HFFc6 (cell line): ENCODE data around the gene RALY. TPM values are rescaled to one million over a fixed set of nuclear protein-coding genes. Genes with fewer than 3 reads are reported as not detected.

Experiments used
- DNase-seq: peaks from one replicate; pipeline ENCODE4 v3.0.0-alpha.2; 2018
- H3K27ac Mint-ChIP-seq: 2 replicates; pipeline ENCODE4 v1.8.0; 2020; ENCODE audit warnings: mild to moderate bottlenecking, mixed read lengths
- H3K27me3 Mint-ChIP-seq: 2 replicates; pipeline ENCODE4 v1.8.0; 2021; ENCODE audit warnings: mild to moderate bottlenecking, moderate library complexity, mixed read lengths; ENCODE audit not compliant: insufficient read depth
- H3K36me3 Mint-ChIP-seq: 2 replicates; pipeline ENCODE4 v1.8.0; 2021; ENCODE audit warnings: low read depth, mixed read lengths
- H3K4me1 Mint-ChIP-seq: 2 replicates; pipeline ENCODE4 v1.8.0; 2020; ENCODE audit warnings: low read depth, mixed read lengths
- H3K4me3 Mint-ChIP-seq: 2 replicates; pipeline ENCODE4 v1.8.0; 2020; ENCODE audit warnings: mild to moderate bottlenecking, moderate library complexity, mixed read lengths
- H3K9me3 Mint-ChIP-seq: 2 replicates; pipeline ENCODE4 v1.8.0; 2020; ENCODE audit warnings: mild to moderate bottlenecking, mixed read lengths
- total RNA-seq, 6 experiments: library from RNA; stranded (reverse); fragmentation: NEBNext Ultra II Directional; extraction: Animal tissue kit (Norgen Biotek cat#: 25700); gene quantifications; 2 replicates in 1 of 6; 3 replicates in 5 of 6; pipeline ENCODE4 v1.2.3, GENCODE V29; 2021
- TF ChIP-seq, protein P1 (sequence below): fragments of 200-600 bp; sonication (generic); IDR thresholded peaks from 2 replicates; pipeline ENCODE4 v1.5.0; 2021; ENCODE audit warnings: antibody characterized with exemption, mild to moderate bottlenecking

The RALY gene
- total RNA-seq, 6 experiments from 2014 or later: 108 to 124 (median 118) TPM

DNA sequence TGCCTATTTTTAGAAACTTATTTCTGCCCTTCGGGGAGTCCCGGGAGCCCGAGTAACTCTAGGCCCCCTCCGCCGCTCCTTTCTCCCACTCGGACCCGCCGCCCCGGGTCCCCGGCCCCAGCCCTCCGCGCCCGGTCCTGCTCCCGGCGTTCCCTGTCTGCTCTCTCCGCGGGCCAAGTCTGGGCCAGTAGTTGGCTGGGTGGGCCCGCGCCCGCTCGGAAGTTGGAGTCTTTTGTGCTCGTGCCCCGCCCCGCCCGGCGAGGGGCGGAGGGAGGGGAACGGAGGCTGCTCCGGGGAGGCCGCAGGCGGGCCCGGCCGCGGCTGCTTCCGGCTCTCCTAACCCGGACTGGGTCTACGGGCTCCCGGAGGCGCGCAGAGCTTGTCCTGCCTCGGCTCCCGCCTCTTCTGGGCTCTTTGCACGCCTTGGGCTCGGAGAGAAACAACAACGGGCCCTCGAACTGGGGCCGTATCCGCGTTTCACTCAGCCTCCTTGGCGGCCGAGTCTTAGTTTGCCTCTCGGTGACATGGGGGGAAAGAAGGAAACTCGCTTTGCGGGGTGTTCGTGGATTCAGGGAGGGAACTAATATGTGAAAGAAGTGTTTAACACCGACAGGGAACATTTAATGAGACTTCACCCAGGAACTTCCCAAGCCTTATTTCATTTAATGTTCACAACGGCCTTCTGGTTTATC lies 657 bp downstream of the RALY start:
- TF ChIP-seq, protein P1, sequence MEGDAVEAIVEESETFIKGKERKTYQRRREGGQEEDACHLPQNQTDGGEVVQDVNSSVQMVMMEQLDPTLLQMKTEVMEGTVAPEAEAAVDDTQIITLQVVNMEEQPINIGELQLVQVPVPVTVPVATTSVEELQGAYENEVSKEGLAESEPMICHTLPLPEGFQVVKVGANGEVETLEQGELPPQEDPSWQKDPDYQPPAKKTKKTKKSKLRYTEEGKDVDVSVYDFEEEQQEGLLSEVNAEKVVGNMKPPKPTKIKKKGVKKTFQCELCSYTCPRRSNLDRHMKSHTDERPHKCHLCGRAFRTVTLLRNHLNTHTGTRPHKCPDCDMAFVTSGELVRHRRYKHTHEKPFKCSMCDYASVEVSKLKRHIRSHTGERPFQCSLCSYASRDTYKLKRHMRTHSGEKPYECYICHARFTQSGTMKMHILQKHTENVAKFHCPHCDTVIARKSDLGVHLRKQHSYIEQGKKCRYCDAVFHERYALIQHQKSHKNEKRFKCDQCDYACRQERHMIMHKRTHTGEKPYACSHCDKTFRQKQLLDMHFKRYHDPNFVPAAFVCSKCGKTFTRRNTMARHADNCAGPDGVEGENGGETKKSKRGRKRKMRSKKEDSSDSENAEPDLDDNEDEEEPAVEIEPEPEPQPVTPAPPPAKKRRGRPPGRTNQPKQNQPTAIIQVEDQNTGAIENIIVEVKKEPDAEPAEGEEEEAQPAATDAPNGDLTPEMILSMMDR: no peak
- no peaks in the 10 kb centered on the region for H3K9me3 Mint-ChIP-seq
- H3K27me3 Mint-ChIP-seq: no peaks in the 10 kb centered on the region; the same call in 1 of the 2 replicates
- H3K4me3 Mint-ChIP-seq: peak overlapping the region; percentile 99
- peaks cover 5% of the 10 kb centered on the region for H3K36me3 Mint-ChIP-seq
- H3K4me1 Mint-ChIP-seq: peaks cover 64% of the 10 kb centered on the region
- peak overlapping the region; percentile 93 for H3K27ac Mint-ChIP-seq
- peak; percentile 49 for DNase-seq

DNA sequence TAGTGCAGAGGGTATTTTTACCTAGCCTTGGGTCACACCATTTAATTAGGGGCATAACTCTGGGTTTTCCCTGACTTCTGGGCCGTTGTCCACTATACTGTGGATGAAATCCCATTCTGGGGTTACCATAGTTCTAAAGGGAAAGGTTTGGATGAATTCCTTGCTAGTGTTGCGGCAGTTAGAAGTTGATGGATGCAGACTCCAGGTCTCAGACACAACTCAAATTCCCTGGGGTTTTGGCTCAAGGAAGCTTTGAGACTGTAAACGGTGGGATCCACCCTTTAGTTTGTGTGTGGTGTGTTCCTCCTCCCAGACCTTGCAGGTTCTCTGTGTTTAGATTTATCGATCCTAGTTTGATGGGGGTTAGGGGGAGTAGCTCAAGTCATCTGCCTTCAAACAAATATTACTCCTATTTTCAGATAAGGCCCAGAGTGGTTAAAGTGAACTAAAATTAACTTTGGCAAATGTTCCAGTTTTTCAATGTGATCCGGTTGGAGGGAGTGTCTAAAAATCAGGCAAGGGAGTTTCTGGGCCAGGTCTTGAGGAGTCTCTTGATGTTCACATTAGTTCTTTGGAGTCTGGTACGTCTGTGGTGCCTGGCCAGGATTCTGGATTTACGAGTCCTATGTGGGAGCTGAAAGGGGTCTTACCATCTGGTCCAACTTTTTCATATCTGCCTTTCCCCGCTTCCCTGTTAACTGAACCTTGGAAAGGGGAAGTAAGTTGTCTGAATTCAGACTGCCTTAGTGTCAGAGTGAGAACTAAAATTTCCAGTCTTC lies 1.5 kb downstream of the RALY start:
- TF ChIP-seq, protein P1: no peak
- Mint-ChIP-seq H3K27ac (peak overlapping the region; percentile 93), H3K36me3 (peaks cover under 1% of the 10 kb centered on the region; the same call in 1 of the 2 replicates), H3K4me1 (peaks cover 68% of the 10 kb centered on the region), H3K4me3 (peak overlapping the region; percentile 99), H3K27me3 (no peaks in the 10 kb centered on the region; the same call in 1 of the 2 replicates), H3K9me3 (no peaks in the 10 kb centered on the region)
- no peak for DNase-seq

DNA sequence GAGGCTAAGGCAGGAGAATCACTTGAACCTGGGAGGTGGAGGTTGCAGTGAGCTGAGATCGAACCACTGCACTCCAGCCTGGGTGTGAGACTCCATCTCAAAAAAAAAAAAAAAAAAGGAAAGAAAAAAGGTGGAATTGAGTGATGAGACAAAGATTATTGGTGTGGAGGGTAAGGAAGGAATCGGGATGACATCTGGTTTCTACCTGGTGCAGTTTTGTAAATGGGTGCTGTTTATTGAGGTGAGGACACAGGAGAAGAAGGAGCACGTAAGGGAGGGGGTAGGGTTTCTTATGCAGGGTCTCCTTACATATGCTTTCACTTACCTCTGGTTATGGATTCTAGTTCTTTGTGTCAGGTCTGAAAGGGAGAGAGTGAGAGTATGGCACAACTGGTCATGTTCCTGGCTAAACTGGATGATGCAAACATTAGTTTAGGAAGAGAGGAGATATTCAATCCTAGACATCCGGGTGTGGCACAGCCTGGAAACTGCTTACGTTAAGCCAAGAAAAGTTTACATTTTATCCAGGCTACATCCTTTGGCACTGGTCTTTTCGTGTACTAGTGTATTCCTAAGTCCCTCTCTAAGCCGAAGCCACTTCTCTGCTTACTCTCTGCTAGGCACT lies 5.4 kb downstream of the RALY start:
- Mint-ChIP-seq H3K9me3 (no peaks in the 10 kb centered on the region), H3K4me3 (no peak overlapping the region), H3K36me3 (peaks cover 14% of the 10 kb centered on the region), H3K27ac (no peak overlapping the region), H3K4me1 (peaks cover 79% of the 10 kb centered on the region), H3K27me3 (no peaks in the 10 kb centered on the region)
- no peak for DNase-seq
- TF ChIP-seq, protein P1: no peak

DNA sequence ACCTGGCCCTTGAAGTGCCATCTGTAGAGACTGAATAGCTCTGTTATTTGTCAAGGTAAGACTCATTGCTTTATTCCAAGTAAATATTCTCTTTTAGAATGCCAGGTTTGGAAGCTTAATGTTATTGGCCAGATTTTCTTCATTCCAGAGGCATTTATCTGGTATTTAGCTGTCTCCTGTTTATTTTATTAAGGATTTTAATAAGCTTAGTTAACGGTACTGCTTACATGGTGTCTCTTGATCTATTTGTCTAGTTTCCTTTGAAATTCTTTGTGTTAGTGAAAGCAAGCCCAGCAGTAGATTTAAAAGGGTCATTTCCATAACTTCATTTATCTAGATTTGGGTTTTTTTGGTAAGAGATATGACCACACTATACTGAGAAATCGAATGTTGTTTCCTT lies 7.7 kb downstream of the RALY start:
- H3K27ac Mint-ChIP-seq: peak overlapping the region; percentile 3; the same call in 1 of the 2 replicates
- H3K4me1 Mint-ChIP-seq: peaks cover 67% of the 10 kb centered on the region
- no peak for DNase-seq
- no peak overlapping the region; the same call in 1 of the 2 replicates for H3K4me3 Mint-ChIP-seq
- TF ChIP-seq, protein P1: no peak
- peaks cover 17% of the 10 kb centered on the region for H3K36me3 Mint-ChIP-seq
- no peaks in the 10 kb centered on the region for H3K27me3 Mint-ChIP-seq
- no peaks in the 10 kb centered on the region for H3K9me3 Mint-ChIP-seq

DNA sequence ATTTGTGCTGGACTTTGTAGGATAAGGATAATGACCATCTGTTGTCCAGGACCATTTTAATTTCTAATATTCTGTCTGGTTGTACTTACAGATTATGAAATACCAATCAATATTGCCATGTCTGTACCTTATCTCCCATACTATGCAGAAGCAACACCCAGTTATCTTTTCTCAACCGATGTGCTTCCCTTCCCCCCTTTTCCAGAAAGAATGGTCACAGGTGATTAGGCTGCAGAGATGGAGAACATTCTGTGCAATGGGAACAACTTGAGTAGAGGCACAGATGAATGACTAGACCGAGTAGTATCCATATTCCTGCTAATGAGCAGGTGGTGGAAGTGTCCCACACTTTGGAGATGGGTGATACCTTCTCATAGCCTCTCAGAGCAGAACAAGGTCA lies 10.5 kb downstream of the RALY start:
- TF ChIP-seq, protein P1: no peak
- H3K9me3 Mint-ChIP-seq: no peaks in the 10 kb centered on the region
- H3K27ac Mint-ChIP-seq: no peak overlapping the region
- H3K4me3 Mint-ChIP-seq: no peak overlapping the region
- no peak for DNase-seq
- peaks cover 57% of the 10 kb centered on the region for H3K4me1 Mint-ChIP-seq
- no peaks in the 10 kb centered on the region for H3K27me3 Mint-ChIP-seq
- H3K36me3 Mint-ChIP-seq: peaks cover 24% of the 10 kb centered on the region
